Measurements from ENCODE around the gene DNAAF5.

The DNAAF5 gene

DNA sequence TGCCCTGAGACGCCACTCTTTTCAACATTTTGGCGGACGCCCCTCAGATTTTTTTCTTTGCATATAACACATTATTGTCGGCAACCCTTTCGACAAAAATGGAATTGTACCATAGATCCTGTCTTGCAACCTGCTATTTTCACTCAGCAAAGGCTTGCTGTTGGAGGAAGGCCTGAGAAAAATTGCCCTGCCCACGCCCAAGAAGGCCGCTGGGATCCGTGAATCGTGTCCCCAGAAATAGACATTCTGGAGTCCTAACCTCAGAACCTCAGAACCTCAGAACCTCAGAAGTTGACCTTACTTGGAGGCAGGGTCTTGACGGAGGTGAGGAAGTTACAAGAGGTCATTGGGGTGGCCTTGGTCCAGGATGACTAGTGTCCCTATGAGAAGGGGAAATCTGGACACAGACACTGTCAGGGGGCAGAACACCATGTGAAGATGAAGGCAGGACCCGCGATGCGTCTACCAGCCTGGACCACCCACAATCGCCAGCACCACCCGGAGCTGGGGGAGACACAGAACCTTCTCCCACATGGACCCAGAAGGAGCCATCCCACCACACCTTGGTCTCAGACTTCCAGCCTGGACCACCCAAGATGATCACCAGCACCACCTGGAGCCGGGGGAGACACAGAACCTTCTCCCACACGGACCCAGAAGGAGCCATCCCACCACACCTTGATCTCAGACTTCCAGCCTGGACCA, 19.1 kb upstream of the DNAAF5 start:
- no peak for DNase-seq

DNA sequence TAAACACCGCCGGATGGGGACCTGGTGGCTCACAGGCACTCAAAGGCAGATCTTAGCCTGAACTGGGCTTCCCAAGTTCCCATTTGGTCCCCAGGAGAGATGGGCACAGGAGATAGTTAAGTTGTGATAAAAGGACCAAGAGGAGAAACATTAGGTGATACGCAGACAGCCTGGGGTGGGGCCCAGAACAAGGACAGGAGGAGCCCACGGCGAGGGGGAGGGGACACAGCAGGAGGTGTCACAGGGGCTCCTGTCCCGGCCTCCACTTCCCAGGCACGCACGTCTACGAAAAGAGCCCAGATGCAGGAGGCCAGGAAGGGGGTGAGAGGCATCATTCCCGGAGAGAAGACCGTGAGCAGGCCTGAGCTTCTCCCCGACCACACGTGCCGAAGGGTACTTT, 16.3 kb upstream of the DNAAF5 start:
- DNase-seq = no peak

DNA sequence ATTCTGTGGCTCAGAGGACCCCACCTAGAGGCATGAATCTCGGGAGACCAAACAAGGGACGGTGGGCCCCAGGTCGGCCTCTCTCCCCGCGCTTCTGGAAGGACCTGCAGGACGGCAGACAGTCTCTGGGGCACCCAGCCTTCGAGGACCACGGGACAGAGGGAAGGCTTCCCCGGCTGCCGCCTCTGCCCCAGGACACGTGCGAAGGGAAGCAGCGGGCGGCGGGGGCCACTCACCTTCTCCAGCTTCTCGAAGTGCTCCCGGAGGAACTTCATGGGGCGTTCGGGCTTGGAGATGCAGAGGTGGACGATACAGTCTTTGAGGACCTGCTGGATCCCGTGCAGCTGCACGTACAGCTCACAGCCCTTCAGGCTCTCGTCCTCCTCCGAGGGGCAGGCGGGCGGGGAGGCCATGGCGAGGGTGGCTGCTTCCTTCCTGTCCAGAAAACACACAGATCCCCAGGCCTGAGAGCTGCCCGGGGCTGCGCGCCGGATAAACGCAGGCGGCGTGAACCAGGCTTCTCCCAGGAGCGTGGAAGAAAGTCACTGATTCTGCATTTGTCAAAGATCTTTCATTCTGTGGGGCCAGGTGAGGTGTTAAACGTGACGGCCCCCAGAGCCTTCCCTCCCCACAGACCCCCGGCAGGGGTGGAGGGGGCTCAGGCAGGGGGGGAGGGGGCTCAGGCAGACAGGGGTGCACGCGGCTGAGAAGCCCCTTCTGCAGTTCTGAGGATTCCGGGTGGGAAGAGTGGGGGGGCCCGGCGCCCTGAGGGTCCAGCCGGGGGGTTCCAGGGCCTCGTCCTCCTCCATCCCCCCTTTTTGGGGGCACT, 15.2 kb upstream of the DNAAF5 start:
- DNase-seq = no peak

DNA sequence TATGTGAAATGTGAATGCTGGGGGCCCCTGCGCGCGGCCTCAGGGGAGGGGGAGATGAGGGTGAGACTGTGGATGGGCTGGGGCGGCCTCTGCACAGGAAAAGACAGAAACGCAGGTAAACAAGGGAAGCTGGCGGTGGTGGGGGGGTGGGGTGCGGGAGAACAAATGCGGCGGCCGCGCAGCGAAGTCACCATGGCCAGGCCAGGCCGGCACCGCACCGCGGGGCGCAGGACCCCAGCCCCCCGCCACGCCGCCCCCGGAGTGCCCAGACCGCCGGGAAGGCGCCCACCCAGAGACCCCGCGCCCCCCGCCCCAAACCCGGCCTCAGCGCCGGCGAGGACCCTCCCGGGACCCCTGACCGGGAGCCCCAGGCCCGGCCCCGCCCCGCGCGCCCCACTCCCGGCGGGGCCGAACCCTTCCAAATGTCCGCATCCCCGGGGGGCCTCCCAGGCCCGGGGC, 14.5 kb upstream of the DNAAF5 start:
- no peak for DNase-seq

DNA sequence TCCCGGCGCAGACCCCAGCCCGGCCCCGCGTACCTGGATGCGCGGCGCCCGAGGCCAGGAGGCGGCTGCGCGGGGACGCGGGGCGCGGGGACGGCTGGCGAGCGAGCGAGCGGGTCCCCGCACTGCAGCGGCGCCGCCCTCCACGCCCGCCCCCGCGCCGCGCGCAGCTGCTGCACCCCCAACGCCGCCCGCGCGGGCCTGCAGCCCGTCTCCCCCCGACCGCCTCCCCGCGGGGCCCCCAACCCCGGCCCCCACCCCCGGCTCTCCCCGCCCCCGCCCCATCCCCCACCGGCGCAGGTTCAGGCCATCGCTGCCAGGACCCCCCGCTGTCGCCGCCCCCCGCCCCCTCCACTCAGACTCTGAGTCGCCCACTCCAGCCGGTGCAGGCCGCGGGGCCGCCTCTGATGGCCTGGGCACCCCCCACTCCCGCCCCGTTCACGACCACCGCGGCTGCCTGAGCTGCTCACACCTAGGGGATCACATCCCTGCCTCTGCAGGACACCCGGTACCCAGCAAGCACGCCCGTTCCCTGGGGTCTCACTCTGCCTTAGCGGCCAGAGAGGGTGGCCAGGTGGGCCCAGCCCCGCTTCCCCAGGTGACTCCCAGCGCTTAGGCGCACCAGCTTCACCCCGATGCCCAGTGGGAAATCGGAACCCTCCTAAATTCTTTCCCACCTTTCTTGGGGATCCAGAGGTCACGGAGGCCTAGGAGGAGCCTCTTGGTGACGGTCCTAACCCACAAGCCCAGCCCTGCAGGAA, 13.9 kb upstream of the DNAAF5 start:
- DNase-seq = no peak

DNA sequence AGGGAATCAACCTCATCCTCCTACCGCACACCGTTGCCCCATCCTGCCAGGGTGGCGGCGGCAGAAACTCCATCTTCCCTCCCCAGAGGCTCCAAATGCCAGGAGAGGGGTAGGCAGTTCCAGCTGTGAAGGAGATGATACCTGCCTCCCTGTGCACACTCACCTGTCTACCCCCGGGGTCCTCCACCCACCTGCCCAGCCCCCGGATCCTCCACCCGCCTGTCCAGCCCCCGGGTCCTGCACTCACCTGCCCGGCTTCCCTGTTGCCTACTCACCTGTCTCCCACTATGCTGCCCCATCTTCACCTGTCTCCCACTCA, 13.4 kb upstream of the DNAAF5 start:
- no peak for DNase-seq

DNA sequence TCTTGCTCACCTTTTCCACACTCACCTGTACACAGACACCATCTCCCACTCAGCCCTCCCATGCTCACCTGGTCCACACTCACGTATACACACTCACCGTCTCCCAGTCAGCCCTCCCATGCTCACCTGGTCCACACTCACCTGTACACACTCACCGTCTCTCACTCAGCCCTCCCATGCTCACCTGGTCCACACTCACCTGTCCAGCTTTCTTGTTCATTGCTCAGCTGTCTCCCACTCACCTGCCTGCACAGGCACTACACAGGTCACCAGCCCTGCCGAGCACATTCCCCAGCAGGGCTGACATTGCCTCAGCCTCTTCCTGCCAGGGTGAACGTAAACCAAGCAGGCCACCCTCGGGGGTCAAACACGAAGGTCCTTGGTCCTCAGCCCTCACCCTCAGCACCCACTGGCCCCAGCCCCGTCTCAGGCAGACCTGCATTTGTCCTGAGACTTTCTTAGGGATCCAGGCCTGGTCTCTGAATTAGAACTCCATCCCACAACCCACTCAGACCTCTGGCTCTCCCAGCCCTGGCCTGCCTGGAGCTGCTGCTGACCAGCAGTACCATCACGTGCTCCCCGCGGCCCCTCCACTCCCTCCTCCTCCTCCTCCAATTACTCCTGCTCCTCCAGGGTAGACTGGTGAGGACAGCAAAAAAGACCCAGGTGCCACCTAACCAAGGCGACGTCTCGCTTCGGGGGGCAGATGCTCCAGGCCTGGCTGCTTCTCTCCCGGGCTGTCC, 12.8 kb upstream of the DNAAF5 start:
- no peak for DNase-seq

DNA sequence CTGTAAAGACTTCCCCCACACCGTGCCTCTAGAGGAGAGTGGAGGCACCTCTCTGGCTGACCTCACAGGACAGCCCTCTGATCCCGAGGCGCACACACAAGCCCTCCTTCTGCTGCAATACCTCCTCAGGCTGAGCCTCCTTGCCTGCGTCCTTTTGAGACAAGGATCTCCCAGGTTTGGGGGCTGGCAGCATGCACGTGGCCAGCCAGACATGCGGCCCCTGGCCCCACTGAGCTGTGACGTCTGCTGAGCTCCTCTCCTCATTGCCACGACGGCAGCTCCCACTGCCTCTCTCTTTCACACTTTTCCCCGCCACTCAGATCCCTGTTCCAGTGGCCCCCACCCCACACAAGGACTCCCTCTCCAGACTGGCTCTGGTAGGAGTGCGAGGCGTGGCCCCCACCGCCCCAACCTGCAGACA, 12.2 kb upstream of the DNAAF5 start:
- no peak for DNase-seq

DNA sequence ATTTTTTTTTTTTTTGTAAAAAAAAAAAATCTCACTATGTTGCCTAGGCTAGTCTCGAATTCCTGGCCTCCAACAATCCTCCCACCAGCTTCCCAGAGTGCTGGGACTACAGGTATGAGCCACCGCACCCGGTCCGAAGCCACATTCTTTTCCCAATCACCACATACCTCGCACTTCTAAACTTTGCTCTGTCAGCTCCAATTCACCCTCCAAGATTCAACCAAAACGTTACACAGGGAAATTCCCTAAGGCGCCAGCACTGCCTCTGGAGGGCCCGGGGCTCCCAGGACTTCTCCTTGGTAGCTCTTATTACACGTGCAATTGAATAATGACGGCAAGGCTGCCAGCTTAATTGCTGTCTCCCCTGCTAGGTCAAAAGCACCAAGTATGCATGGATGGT, 10.3 kb upstream of the DNAAF5 start:
- no peak for DNase-seq

DNA sequence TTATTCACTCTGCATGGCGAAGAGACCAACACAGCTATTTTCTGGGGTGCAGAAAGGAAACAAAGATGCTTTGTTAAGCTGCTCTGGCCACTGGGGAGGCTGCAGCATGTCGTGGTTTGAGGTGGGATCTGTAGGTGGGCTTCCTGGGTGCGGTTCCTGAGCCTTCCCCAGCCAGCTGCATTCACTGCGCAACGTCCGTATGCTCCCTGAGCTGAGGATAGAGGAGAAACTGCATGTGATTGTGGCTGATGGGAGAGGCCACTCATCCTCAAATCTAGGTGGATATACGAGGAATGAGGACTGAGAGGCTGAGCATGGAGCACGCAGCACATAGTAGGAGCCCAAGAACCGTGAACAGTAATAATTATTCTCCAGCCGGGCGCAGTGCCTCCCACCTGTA, 9.9 kb upstream of the DNAAF5 start:
- no peak for DNase-seq

DNA sequence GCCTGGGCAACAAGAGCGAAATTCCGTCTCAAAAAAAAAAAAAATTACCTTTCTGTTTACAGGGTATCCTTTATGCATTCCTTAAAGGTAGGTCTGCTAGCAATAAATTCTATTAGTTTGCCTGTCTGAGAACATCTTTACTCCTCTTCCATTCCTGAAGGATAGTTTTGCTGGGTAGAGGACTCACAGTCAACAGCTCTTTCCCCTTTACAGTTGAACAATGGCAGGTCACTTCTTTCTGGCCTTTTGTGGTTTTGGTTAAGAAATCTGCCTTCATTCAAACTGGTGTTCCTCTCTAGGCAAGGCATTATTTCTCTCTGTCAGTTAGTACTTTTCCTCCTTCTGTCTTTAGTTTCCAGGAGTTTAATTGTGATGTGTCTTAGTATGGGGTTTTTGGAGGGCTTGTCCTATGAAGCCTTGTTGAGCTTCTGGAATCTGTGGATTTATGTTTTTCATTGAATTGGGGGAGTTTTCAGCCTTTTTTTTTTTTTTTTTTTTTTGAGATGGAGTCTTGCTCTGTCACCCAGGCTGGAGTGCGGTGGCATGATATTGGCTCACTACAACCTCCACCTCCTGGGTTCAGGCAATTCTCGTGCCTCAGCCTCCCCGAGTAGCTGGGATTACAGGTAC, 4.8 kb upstream of the DNAAF5 start:
- DNase-seq = no peak

DNA sequence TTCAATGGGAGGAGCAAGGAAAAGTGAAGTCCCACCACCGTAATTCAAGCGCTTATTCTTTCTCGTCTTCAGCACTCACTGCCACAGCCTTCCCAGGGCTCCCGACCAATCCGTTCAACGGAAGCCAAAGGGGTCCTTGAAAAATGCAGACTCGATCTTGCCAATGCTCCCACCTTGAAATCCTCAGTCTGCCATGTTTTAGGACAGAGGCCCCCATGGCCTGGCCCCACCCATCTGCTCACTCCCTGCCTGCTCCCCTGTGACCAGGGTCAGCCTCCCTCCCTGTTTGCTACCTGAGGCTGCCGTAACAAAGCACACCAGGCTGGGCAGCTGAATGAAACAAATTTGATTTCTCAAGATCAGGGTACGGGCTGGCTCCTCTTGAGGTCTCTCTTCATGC, 3.0 kb upstream of the DNAAF5 start:
- DNase-seq = no peak

DNA sequence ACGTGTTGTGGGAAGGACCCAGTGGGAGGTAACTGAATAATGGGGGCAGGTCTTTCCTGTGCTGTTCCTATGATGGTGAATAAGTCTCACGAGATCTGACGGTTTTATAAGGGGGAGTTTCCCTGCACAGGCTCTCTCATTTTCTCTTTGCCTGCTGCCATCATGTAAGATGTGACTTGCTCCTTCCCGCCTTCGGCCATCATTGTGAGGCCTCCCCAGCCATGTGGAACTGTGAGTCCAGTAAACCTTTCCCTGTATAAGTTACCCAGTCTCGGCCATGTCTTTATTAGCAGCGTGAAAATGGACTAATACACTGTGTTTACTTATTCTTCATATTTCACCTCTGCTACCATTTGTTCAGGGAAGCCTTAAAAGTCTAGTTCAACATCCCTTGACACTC, 2.2 kb upstream of the DNAAF5 start:
- no peak for DNase-seq

DNA sequence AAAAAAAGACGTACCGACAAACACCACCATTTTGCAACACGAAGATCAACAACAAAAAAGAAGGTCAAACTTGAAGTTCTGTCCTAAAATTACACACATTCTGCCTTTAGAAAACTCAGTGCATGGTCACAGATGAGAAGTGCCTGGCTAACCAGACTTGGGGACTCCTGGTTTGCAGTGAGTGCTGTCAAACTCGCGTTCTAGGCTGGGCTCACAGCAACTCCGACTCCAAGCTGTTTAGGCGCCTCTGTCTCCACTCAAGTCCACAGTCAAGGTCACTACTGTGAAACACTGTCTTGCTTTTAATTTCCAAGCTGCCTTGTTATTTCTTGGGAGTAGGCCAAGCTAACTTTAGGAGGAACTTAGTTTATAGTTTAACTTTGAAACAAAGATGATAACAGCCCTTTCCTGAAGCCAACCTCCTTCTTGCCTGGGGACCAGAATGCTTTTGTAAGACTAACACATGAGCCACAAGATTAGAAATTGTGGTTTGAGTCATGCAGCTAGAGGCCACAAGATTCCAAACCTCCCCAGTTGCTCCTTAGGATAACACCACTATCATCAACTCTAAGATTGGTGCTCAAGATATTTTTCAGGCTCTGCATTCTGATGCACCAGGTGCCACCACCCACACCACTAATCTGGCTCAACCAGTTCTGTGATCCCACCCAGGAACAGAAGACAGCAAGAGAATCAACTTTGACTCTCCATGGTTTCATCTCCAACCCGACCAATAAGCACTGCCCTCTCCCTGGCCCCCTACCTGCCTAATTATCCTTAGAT, 1.1 kb upstream of the DNAAF5 start:
- DNase-seq = no peak

DNA sequence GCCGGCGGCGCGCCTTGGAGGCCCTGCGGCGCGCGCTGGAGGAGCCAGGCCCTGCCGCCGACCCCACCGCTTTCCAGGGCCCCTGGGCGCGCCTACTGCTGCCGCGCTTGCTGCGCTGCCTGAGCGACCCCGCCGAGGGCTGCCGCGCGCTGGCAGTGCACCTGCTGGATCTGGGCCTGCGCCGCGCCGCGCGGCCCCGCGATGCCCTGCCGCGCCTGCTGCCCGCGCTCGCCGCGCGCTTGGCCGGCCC, 280 bp downstream of the DNAAF5 start:
- DNase-seq = no peak

DNA sequence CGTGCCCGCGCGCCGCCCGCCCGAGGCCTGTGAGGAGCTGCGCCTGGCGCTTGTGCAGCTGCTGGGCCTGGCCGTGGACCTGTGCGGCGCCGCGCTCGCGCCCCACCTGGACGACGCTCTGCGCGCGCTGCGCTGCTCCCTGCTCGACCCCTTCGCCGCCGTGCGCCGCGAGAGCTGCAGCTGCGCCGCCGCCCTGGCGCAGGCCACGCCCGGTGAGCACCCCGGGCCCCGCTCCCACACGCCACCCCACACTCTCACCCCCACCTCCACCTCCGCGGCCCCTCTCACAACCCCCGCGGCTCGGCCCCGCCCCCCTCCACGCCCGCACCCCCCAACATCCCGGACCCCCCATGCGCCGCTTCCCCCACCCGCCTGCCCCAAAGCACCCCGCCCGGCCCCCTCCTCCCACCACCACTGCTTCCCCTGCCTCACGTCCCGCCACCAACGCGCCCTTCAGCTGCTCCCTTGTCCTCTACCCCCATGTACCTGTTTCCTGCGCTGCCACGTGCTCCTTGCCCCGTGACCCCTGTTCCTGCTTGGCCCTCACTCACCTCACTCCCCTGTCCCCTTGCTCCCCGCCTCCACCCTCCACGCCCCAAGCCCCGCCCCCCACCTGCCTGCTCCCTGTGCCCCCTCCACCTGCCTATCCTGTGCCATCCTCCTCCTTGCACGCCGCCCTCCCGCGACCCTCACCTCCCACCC, 756 bp downstream of the DNAAF5 start, which contains the start of gene PRKAR1B:
Gene PRKAR1B (minus strand): TSS at position 178 of the 702 bp plus-strand sequence. CDS start 15,776 bp downstream, outside the sequence.
- no peak for DNase-seq

DNA sequence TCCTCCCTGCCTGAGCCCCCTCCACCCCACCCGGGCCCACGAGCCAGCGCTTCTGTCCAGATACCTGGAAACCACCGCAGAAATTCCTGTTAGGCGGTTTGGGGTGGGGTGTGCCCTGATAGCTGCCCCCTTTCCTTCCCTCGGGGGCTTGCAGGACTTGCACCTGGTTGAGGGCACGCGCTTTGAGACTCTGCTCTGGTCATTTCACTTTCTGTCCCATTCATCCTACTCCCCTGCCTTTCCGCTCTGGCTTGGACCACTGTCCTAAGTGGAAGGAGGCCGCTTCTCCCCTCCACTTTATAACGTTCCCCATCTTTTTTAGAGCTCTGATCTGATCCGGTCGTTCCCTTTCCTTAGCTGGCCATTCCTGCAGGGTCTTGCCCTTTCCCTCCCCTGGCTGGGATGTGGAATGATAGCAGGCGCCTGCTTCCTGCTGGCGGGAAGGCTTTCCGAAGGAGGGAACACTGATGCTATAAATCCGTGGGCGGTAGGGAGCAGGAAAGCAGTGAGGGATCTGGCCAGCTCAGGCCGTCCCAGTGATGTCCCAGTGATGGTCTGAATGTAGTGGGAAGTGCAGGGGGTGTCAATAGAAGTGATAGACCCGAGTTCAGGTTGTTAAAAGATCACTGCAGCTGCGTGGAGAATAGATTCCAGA, 1.4 kb downstream of the DNAAF5 start:
- no peak for DNase-seq

DNA sequence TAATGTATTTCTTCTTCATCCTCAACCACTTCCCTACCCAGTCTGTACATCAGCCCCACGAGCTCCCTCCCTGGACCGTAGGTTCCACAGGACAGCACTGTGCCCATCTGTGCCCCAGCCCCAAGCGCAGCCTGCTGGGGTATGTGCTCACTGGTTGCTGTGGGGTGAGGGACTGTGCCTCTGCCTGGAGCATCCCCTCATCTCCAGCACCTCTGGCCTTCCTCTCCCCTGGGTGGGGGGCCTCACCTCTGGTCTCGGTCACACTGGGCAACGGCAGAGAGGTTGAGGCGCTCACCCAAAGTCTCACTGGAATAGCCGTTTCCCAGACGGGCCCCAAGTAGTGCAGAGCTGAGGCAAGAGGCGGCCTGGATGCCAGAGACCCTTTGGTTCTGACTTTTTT, 2.1 kb downstream of the DNAAF5 start:
- no peak for DNase-seq

DNA sequence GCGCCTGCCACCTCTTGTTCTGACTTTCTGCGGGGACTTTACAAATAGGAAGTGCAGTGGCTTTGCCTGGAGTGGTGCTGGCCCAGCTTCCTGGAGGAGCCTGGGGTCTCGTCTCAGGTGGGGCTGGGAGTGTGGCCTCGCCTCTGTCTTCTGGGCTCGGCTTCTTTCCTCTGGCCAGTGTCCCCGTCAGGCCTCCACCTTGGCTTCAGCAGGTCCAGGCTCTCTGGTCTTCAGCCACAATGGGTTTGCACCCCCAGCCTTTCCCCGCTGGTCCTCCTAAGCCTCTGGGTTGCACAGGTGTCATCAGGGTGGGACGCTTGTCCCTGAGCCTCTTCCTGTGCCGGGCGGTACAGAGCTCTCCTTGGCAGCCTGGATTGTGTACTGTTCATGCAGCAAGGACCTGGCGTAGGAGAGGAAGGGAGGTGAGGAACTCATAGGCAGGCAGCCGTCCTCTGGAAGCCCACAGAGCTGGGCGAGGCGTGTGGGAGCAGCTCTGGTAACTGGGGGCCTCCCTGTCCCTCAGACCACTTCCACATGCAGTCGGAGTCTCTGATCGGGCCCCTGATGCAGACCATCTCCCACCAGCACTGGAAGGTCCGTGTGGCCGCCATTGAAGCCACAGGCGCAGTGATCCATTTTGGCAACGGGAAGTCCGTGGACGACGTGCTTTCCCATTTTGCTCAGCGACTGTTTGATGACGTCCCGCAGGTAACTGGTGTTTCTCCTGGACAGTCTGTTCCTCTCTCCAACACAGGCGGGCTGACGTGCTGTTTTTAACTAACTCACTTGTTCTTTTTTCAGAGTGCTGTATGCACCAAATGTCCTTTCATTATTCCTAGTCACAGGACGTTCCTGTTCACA, 2.9 kb downstream of the DNAAF5 start:
- DNase-seq = no peak

Measured in NCI-H1048 (cell line).